Head of caudate nucleus (tissue), 42 donors: ENCODE measurements around the gene EIF2B2.

Experiments
- DNase-seq, 42 donors: peaks; one replicate each; pipeline versions ENCODE4 v3.0.0 to v3.0.0-alpha.2; 2020 to 2021; ENCODE audit warnings: mixed read lengths in 7 of 42
- intact Hi-C: fragments of 100-400 bp; cut with DNase I; formaldehyde crosslinking; loops from one replicate; pipeline ENCODE4 v1.15.0; 2022

Gene EIF2B2

DNA sequence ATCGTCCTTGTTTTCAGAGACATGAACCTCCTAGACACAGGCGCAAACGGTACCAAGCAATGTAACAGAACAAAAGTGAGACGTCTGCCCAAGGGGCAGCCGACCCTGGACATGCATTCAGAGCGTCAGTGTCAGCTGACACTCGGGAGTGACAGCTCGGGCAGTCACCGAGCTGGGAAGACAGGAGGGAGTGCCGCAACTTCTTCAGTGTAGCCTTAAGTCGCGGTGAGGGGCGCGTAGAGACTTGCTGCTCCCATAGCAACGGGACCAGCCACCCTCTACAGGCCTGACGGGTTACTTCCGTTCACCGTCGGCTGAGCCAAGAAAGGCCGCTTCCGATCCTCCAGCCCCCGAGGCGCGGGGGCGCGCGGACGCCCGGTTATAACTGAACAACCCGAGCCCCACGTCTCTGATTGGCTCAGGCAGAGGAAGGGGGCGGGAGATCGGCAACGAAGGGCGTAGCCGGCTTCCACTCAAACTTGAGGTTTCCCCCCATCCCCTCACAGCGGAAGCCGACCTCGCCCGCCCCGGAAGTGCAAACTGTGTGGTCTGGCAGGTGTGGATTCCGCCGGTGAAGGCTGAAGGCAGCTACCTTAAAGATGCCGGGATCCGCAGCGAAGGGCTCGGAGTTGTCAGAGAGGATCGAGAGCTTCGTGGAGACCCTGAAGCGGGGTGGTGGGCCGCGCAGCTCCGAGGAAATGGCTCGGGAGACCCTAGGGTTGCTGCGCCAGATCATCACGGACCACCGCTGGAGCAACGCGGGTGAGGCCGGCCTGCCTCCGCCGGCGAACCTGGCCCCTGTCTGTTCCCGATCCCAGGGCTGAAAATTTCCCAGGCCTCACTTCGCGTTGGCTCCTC lies at the start of gene EIF2B2:
TSS of gene EIF2B2 (plus strand) at position 530 of the 858 bp plus-strand sequence. CDS start at position 600, 70 bp downstream.
- peak; percentile 97 to 100 (median 99) for DNase-seq
- intact Hi-C loops: loop anchor here (10.0 kb wide), 1 partner anchor 62 kb away; the partner anchor contains the start of genes ACYP1 and ZC2HC1C

DNA sequence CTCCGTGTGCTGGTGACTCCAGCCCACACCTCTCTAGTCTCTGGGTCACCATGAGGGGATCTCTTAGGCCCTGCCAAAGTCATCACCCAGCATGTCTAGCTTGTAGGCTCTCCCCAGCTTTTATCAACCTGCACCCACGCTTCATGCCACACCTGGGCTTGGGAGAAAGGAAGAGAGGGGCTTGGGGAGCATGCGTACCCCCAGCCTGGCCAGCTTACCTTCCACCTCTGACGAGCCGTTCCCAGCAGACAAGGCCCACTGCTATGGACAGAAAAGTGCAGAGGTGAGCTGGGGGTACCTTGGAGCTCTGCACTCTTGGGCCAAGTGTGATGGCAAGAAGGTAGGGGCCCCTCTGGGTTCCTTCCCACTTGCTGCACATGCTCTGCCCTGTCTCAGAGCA lies 49.0 kb upstream of the EIF2B2 start:
- intact Hi-C loops: no loop called here

DNA sequence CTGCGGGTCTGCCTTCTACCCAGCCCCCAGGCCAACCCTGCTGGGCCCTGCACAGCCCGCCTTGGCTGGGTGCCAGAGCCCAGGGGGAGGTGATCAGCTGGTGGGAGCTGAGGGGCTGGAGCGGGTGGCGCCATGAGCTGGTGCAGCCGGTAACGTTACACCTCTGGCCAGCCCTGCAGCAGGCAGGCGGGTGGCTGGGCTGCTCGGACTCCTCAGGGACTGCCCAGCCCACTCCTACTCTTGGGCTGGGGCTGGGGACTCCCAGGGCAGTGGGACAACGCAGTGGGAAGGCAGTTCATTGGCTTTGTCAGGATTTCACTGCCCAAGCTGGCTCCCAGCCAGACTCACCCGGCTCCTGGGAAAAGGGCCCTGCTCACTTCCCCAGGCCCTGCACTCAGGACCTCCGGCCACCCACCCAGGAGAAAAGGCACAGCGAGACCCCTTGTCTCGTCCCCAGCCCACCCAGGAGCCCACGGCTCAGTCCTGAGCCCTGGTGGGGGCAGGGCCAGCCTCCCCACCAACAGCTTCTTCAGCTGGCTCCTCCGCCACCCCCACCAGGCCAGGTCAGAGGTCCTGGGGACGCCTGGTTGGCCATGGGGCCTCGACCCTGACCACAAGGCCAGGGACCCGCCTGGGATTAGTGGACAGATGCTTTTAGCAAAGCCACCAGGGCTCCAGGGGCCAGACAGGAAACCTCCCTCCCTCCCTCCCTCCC lies 48.3 kb upstream of the EIF2B2 start:
- intact Hi-C loops: no loop called here
- DNase-seq: peak in 1 of 42 donors; percentile 35

More for the DNA sequence above, 49.0 kb upstream of the EIF2B2 start:
- no peak for DNase-seq

DNA sequence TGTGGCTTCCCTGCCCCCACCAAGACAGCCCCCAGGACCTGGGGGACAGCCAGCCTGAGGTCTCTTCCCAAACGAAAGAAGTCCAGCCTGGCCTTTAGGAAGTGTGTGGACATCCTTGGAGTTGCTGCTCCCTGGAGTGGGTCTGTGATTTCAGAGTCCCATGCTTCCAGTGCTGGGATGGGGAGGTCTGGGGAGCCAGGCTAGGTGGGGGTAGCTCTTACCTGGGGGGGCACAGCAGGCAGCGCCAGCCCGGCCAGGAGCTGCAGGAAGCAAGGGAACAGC lies 47.8 kb upstream of the EIF2B2 start:
- DNase-seq: no peak
- intact Hi-C loops: no loop called here

DNA sequence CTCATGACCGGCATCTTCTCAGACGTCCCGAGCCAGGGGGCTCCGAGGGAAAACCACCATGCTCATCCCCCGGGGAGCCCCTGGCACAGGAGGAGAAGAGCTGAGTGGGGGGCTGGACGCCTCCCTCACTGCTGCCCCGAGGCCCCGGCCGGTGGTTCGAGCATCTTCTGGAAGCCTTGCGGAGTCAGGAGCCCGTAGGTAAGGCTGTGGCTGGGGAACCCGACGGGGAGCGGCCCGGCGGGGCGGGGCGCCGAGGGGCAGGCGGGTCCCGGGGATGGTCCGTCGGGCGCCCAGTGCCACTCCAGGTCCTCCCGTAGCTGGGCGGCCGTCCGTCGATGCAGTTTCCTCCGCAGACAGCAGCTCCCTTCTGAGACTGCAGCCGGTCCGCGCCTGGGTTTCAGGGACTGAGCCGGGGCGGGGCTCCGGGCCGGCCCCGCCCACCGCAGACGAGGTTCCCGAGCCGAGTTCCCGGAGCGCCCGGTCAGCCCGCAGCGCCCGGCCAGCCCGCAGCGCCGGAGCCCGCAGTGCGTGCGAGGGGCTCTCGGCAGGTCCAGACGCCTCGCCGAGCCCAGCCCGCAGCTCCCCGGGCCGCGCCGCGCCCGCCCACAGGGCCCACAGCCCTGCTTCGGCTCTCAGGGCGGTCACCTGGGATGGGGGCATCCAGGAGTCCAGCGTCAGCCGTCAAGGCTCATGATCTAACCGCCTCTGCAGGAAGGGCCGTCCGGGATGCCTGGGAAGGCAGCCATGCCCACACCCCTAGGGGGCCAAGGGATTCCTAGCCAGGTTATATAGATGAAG lies 47.3 kb upstream of the EIF2B2 start, which contains the start of gene PGF:
TSS of gene PGF (minus strand) at position 369 of the 798 bp plus-strand sequence. CDS start at position 14, 355 bp downstream.
- peak in 31 of 42 donors; percentile 22 to 77 (median 43) for DNase-seq

DNA sequence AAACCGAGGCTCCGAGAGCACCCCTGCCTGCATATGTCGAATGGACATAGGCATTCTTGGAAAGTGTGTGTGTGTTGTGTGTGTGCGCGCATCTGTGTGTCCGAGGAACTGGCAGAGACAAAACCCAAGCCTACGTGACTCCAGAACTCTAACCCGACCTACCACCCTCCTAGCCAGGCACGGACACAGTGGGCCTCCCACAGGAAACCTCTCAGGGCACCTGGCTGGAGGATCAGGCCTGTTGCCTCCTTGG lies 46.8 kb upstream of the EIF2B2 start:
- intact Hi-C loops: no loop called here
- DNase-seq: no peak

More for the DNA sequence above, 47.3 kb upstream of the EIF2B2 start, which contains the start of gene PGF:
- intact Hi-C loops: no loop called here

DNA sequence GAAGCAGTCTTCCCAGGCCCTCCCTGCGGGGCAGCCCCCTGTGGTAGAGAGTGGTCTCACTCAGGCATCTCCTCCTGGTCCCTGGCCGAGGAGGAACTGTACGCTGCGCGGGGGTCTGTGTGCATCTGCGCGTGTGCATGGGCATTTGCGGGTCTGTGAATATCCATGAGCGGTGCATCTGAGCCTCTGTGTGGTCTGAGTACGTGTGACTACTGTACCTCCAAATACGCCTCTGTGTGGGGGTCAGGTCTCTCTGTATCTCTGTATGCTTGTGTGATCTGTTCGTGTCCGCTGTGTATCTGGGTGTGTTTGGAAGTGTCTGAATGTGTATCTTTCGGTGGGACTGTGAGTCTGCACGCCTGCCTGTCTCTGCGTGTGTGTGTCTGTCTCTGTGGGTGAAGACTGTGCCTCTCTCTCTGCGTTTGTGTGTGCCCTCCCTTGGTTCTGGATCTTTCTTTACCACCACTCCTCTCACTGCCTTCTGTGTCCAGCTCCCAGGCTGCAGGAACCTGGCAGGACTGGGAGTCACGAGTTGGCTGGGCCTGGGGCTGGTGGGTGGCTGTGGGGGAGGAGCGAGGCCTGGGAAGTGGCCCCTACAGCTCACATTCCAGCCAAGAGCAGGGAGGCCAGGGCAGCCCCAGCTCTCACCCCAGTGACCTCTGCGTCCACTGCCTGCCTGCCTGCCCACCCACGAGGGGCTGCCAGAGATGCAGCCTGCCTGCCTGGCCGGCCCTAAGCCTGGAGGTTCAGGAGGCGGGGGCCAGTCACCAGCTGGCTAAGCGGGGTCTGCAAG lies 46.2 kb upstream of the EIF2B2 start:
- DNase-seq: peak in 1 of 42 donors; percentile 19
- intact Hi-C loops: no loop called here

DNA sequence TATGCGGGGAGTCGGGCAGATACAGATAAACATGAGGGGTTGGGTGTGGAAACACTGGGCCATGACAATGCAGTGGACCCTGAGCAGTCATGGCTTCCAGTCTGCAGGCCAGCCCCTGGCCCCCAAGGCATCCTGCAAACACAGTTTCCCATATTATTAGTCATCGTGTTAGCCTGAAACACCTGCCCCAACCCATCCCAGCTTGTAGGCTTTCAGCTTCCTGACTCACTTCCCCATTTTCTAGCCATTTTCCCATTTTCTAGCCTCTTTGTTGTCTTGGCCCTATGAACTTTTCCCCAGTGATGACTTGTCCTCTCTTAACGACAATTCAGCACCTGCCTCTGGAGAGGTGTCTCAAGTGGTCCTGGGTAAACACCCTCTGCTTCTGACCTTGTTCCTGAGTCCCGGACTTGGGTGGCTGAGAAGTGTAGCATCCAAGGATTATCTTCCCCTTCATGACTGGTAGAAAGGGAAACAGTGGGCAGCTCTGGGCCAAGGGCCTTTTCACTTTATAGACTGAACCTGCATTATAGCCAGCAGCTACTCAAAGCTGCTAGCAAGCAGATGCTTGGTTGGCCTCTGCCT lies 43.0 kb upstream of the EIF2B2 start:
- intact Hi-C loops: no loop called here

DNA sequence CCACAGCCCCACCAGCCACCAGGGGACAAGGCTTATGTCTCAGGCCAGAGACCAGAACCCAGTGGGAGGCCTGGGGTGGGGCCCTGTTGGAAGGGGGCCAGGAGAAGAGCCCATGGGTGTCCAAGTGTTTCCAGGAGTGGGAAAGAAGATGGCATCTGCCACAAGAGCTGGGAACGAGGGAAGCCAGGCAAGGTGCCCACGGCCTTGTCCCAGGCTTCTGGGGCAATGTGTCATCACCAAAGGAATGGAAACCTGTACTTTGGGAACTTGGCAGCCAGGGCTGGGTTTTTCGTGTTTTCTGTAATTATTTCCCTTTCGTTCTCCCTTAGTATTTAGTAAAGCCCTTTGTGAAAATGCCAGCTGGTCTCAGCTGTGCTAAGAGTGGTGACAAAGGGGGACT lies 42.0 kb upstream of the EIF2B2 start:
- DNase-seq: peak in 2 of 42 donors; percentile 15 to 51
- intact Hi-C loops: no loop called here

More for the DNA sequence above, 43.0 kb upstream of the EIF2B2 start:
- no peak for DNase-seq

DNA sequence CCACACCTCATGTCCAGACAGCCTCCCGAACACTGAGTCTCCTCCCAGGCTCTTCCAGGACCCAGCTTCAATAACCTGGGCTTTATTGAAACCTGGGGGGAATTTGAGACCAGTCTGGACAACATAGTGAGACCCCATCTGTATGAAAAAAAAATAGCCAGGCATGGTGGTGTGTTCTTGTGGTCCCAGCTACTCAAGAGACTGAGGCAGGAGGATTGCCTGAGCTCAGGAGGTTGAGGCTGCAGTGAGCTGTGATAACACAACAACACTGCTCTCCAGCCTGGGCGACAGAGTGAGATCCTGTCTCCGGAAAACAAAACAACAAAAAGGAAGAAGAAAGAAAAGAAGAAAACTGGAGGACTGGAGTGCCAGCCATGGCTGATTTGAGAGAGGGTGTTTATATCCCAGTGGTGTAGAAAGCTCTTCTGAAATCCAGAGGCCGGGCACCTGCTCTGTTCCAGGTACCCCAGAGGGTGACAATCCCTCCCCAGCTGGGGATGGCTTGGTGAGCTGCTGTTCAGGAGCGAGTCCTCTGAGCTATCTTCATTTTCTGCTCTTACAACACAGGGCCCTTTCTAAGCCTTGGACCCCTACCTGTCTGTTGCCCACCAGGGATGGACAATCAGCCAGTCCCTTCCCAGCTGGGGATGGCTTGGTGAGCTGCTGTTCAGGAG lies 41.3 kb upstream of the EIF2B2 start:
- intact Hi-C loops: no loop called here
- DNase-seq: no peak

DNA sequence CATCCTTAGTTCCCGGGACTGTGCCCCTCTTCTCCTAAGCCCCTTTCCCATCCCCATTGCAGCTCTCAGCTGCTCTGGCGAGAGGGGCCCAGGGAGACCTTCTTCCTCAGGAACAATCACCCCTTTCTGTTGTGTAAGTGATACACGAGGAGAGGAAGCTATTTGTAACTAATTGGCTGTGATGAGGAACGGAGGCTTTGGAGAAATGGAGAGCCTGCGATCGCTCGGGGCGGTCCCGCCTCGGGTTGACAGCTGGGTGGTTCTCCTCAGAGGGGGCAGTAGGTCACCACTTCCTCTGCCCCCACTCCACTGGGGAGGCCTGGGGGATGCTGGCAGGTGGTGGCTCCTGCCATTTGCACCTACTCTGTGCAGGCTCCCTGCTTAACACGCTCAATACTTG lies 40.7 kb upstream of the EIF2B2 start:
- intact Hi-C loops: no loop called here
- no peak for DNase-seq

DNA sequence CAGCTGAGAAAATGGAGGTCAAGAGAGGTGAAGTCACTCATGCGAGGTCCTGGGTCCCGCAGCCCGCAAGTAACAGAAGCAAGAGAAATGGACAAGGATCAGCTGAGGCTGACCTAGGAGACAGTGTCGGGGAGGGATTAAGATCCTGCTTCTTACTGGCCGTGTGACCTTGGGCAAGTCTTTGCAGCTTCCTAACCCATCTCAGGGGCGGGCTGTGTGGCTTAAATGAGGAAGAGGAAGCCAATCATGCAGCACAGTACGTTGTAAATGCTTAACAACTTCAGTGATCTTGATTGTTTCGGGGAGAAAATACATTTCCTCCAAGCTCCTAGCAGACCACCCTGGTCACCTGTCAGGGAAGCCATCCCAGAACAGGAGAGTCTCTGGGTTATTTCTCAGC lies 40.2 kb upstream of the EIF2B2 start:
- intact Hi-C loops: no loop called here
- no peak for DNase-seq

DNA sequence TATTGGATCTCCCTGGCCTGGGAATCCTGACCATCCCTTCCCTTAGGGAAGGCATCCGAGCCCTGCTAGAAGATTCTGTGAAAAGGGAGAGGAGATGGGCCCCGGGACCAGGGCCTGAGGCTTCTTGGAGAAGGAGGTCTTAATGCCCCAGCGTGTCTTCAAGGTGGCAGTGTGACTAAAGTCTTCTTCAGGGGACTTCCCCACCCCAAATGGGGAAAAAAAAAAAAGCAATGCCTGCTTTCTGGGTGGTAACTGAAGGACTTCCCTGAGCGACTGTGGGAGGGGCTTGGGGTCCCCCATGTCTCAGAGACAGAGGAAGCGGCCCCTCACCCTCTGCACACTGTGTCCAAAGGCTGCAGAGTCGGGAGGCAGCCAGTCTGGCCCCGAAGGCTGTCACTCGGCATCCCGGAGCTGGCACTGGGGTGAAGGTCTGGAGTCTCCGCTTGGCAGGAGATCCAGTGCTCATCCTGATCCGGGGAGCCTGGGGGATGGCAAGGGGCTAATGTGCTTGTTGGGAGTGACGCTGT lies 39.5 kb upstream of the EIF2B2 start:
- intact Hi-C loops: no loop called here
- no peak for DNase-seq

DNA sequence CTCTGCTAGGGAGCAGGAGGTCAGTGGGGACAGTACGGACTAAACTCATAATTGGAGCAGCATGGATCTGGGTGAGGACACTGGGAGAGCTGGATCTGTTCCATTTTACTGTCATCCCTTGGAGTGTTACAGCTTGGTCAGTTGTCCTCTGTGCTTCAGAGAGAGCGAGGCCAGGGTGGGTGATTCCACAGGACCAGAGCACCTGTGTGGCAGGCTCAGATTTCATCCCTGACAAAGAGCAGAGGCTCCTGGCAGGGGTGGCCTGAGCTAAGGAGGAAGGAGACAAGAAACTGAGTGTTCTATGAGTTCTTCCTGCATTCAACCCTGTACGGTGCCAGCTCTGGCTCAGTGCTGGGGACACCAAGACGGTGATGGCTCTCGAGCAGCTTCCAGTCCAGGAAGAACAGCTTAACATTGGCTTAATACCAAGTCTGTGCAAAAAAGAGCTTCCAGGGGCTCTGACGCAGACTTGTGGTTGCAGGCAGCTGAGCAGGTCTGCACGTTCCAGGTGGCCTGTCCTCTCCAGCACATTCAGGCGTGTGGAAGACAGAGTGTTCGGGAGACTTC lies 38.9 kb upstream of the EIF2B2 start:
- intact Hi-C loops: no loop called here

DNA sequence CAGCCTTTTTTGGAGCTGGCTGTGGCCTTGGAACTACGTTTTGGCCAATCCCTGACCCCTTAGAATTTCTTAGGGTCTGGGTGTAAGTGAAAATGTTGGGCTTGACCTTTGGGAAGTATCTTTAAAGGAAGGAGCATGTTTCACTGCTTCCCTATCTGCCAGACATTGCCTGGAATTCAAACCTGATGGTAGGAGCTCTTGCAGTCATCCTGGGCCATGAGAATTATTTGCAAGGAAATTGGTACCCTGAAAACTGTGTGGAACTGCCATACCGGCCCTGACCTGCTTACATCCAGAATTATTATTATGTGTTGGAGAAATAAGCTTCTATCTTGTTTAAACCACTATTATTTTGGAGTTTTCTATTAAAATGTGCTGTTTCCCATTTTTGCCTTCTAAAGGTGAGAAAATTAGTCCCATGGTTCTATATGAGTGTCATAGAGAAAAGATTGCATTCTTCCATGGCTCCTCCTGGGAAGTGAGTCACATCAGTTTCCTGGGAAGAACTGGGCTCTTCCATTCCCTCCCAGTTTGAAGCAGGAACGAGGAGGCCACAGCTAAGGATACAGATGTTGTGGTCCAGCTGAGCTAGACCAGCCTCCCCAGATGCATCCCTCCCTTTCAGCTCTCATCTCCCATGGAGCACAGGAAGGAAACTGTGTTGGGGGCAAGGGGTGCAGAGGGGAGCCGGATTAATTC lies 37.8 kb upstream of the EIF2B2 start:
- no peak for DNase-seq
- intact Hi-C loops: no loop called here

More for the DNA sequence above, 38.9 kb upstream of the EIF2B2 start:
- DNase-seq: no peak

DNA sequence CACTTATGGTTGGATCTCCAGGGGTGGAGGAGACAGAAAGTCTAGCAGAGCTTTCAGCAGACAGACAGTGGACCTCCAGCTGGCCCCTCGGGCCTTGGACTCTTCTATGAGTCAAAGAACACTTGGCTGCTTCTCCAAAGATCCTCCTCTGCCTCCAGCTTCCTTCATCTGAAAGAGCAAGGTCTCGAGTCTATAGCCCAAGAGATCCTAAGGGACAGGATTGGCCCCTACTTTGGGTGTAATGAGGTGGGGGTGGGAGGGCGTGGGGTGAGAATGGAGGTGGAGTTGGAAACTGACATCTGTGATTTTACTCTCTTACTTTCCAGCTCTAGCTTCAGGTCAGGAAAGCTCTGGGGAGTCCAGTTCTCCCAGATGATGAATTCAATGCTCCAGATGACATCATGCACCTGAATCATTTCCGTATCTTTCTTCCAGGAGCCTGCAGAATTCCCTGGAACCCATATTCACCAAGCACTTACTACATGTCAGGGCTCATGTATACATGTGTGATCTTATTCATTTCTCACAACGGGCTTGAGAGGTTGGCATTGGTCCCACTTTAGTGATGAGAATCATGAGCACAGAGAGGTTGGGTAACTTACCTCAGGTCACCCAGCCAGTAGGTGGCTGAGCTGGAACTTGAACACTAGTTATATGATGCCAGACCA lies 37.1 kb upstream of the EIF2B2 start:
- DNase-seq: no peak
- intact Hi-C loops: no loop called here
